Astrocyte of the hippocampus (primary cell): ENCODE results near the gene NPY.

ENCODE experiments used
- DNase-seq: peaks from one replicate; pipeline ENCODE4 v3.0.0; 2011; ENCODE audit warnings: low read depth, low spot score

NPY gene

GRCh38 chr7:24313777-24314176 lies 29.8 kb downstream of the NPY start:
- no peak for DNase-seq

- DNase-seq: no peak
Observed at GRCh38 chr7:24316340-24316739, 32.4 kb downstream of the NPY start.

DNA sequence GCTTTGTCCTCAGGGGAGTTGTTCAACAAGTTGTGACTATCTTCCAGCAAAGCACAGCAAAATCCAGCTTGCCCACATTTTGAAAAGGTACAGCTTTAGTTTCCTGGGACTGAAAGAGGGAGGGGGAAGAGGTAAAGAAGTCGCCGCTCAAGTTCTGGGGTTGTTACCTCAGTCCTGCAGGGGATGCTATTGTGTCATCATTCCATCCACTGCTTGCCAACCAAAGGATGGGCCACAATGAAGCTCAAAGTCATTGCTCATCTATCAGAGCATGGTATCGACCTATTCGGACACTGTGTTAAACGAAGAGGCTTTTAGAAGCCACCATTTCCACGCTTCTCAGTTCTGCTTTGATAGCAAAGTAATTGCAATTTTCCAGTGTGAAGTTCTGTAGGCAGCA lies 34.3 kb downstream of the NPY start:
- no peak for DNase-seq

DNA sequence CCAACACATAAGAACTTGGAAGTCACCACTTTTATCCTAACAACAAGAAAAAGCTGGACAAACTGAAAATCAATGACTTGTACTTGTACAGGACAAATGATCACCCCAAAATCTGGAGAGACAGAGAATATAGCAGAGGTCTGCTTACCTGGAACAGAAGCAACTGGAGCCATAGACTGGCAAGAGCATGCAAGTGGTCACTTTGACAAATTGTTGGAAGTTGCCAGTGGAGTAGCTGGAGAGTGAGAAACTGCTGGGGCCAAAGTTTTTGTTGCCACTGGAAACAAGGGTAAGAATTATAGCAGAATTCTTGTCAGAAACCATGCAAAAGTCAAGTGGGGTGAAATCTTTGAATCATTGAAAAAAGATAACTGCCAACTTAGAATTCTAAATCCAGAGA lies 35.2 kb downstream of the NPY start:
- no peak for DNase-seq

DNA sequence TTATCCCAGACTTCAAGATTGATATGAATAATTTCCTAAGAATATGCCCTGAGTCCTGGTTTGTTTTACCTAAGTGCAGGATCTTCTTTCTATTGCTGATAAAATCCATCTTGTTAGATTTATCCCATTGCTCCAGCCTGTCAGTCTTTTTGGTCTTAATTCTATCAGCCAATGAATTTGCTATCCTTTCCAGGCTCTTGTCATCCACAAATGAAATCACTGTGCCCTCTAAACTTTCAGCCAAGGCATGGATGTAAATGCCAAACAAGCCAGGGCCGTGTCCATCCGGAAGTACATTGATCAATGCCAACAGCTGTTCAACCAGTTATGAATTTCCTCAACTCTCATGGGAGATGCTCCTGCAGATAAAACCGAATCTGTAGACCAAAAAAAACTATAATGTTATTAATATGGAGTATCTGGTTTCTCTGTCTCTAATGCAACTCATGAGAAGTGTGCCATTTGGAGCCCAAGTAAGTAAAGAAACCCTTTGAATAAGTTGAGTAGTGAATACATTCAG lies 40.0 kb downstream of the NPY start:
- DNase-seq: no peak

DNA sequence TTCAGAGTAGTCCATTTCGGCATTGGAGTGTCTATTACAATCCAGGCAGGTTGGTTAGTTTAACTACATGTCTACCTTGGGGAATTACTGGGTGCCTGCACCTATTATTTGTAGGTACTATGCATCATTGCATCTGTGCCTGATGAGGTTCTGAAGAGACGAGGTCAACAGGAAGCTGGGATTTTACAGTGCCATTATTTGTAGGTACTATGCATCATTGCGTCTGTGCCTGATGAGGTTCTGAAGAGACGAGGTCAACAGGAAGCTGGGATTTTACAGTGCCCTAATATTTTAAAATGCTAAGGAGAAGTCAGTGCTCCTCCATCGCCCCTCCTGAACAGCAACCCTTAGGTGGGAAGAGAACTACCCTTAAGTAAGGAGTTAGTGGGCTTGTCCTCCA lies 41.7 kb downstream of the NPY start:
- no peak for DNase-seq

- peak; percentile 28 for DNase-seq
Observed at GRCh38 chr7:24328050-24328449, 44.1 kb downstream of the NPY start.

- no peak for DNase-seq
Observed at GRCh38 chr7:24328894-24329293, 44.9 kb downstream of the NPY start.

DNA sequence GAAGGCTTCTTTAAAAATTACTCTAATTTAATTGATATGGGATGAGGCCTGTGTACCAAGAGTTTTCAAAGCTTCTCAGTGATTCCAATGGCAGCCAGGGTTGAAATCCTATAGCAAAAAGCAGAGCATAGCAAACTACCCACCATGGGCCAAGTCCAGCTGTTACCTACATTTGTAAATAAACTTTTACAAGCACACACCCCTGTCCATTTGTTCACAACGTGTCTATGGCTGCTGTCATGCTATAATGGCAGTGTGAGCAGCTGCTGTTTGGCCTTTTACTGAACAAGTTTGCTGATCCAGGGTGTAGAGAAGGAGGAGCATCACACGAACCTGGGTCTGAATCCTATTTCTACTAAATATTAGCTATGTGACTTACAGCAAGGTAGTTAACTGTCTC lies 50.0 kb downstream of the NPY start:
- no peak for DNase-seq

DNA sequence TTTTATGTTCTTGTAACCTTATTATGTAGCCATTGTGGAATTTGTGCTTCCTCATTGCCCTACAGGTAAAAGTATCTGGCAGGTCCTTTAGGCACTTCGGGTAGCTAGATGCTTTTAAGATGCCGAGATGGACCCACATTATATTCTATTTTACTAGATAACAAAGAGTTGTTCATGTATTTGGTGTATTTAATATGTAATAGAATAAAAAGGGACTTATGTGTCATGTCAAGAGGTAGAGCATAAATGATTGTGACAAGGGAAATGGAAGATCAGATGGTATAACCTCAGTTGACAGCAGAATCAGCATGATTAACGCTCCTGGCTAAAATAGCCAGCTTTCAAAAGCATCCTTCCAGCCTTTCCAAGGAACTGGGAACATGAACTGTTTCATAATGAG lies 50.6 kb downstream of the NPY start:
- DNase-seq: no peak

DNA sequence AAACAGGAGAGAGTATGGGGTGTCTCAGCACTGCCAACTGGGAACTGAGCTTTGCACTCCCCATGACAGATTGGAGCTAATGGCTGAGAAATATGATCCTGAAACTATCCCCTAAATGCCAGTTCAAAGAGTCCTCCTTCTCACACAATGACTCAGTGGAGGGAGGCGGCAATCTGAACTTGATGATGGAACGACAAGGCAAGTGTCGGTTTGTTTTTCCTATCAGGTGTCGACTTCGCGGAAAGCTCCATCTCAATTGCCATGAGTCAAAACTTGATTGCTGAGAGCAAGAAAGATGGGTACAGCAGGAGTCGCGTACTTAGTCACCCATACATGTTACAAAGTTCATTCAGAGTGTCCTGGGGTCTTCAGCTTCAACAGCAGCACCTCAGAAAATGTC lies 52.5 kb downstream of the NPY start:
- DNase-seq: peak; percentile 23

DNA sequence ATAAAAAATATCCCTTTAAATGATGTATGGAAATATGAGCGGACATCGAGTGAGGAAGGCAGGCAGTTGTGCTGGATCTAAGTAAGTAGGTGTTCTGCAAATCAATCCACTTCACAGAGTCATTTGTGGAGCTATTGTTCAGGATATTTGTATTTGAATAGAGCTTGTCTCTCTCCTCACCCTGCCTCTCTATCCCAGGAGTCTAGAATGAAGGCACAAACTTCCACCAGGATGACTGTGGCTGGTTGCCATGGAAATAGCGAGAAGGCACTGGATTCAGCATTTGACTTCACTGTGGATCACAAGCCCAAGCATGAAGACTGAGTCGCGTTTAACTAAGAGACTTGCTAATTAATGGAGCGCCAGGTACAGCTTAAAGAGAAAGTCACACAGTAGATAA lies 53.2 kb downstream of the NPY start:
- peak; percentile 59 for DNase-seq

DNA sequence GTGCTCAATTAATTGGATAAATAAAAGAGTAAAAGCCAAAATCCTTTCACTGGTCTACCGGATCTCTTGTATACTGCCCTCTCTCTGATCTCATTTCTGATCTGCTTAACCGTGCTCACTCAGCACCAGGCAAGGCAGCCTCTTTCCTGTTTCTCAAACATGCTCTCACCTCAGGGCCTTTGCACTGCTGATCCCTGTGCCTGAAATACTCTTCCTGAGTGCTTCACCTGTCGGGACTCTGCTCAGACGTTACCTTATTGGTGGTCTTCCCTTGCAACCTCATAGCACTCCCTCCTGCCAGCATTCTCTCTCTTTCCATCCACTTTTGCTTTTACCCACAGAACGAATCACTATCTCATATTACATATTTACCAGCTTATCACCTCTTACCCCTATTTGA lies 55.6 kb downstream of the NPY start:
- DNase-seq: no peak

DNA sequence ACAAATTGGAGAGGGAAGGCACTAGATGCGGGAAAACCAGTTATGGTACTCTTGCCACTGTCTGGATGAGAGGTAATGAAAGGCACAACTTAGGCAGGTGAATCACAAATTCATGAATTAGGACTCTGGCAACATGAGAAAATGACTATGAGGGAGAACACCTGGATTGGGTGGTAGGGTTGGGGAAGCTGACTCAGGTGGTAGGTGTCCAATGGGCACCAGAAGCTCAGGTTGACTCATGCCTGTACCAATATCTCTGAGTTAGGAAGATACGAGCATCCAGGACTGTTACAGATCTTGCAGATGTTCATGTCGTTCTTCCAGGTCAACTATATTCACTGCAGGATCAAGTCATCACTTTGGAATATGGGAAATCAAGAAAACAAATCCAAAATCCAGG lies 56.7 kb downstream of the NPY start:
- DNase-seq: no peak
